OCI-LY3 (cell line): ENCODE data around the gene LAMB4.

Source experiments
- H2AFZ ChIP-seq: fragments of 200-600, 300-600 bp; shearing (Covaris generic); 2 replicates; pipeline ENCODE4 v1.6.0; 2014; ENCODE audit warnings: antibody characterized with exemption, low read depth, low read length
- H3K27ac ChIP-seq: fragments of 200-600, 300-600 bp; sonication (generic); 2 replicates; pipeline ENCODE4 v1.5.1; 2014; ENCODE audit warnings: mild to moderate bottlenecking, low read length, moderate library complexity, mixed read lengths
- H3K27me3 ChIP-seq: fragments of 200-600, 300-600 bp; sonication (generic); 2 replicates; pipeline ENCODE4 v1.6.1; 2014; ENCODE audit warnings: low read depth, low read length, mixed read lengths
- H3K36me3 ChIP-seq: fragments of 200-600, 300-600 bp; sonication (generic); replicated peaks from 2 replicates; pipeline ENCODE3; 2014; ENCODE audit warnings: low read depth, low read length, mixed read lengths
- H3K4me1 ChIP-seq: fragments of 300-600, 200-600 bp; sonication (generic); 2 replicates; pipeline ENCODE4 v1.6.1; 2014; ENCODE audit warnings: low read length, mixed read lengths
- H3K4me2 ChIP-seq: fragments of 200-600, 300-600 bp; sonication (generic); 2 replicates; pipeline ENCODE4 v1.6.1; 2014; ENCODE audit warnings: low read length, mixed read lengths
- H3K4me3 ChIP-seq: fragments of 300-600, 200-600 bp; sonication (generic); 2 replicates; pipeline ENCODE4 v1.5.1; 2014; ENCODE audit warnings: antibody characterized with exemption, mild to moderate bottlenecking, low read length, moderate library complexity
- H3K79me2 ChIP-seq: fragments of 300-600, 200-600 bp; shearing (Covaris generic); 2 replicates; pipeline ENCODE4 v1.6.1; 2014; ENCODE audit warnings: mild to moderate bottlenecking, low read length, mixed read lengths
- H3K9ac ChIP-seq: fragments of 300-600, 200-600 bp; shearing (Covaris generic); 2 replicates; pipeline ENCODE4 v1.6.0; 2014; ENCODE audit warnings: mild to moderate bottlenecking, low read length, moderate library complexity
- H3K9me3 ChIP-seq: fragments of 200-600, 300-600 bp; shearing (Covaris generic); 2 replicates; pipeline ENCODE4 v1.6.1; 2014; ENCODE audit warnings: low read length, mixed read lengths; ENCODE audit not compliant: insufficient read depth
- H4K20me1 ChIP-seq: fragments of 200-600, 300-600 bp; sonication (generic); 2 replicates; pipeline ENCODE4 v1.6.1; 2016; ENCODE audit warnings: low read length, mixed read lengths; ENCODE audit not compliant: insufficient read depth
- CTCF ChIP-seq: fragments of 200-600, 300-600 bp; sonication (generic); IDR thresholded peaks from 2 replicates; pipeline ENCODE4 v1.5.1; 2014; ENCODE audit warnings: antibody characterized with exemption, low read length, low read depth
- EZH2phosphoT487 ChIP-seq: fragments of 200-600 bp; shearing (Covaris generic); IDR thresholded peaks from 2 replicates; pipeline ENCODE4 v1.6.1; 2018; ENCODE audit warnings: antibody characterized with exemption, mixed run types, low read depth

Gene LAMB4

GRCh38 chr7:107980671-107981190 lies 149.4 kb downstream of the LAMB4 start:
- no peak overlapping the region for H3K4me2 ChIP-seq
- no peak overlapping the region for H3K9ac ChIP-seq
- H3K79me2 ChIP-seq, result no peaks in the 10 kb centered on the region
- H3K27ac ChIP-seq, result no peak overlapping the region
- no peak overlapping the region for H2AFZ ChIP-seq
- no peaks in the 10 kb centered on the region for H3K36me3 ChIP-seq
- H3K9me3 ChIP-seq, result no peaks in the 10 kb centered on the region
- H3K4me3 ChIP-seq, result no peak overlapping the region
- H3K27me3 ChIP-seq, result no peaks in the 10 kb centered on the region
- H3K4me1 ChIP-seq, result no peaks in the 10 kb centered on the region
- H4K20me1 ChIP-seq, result no peaks in the 10 kb centered on the region
- TF ChIP-seq CTCF (no peak), EZH2phosphoT487 (no peak)

- H2AFZ ChIP-seq, result no peak overlapping the region
- no peaks in the 10 kb centered on the region for H3K9me3 ChIP-seq
- TF ChIP-seq EZH2phosphoT487 (no peak), CTCF (no peak)
- H3K4me3 ChIP-seq, result no peak overlapping the region
- no peak overlapping the region for H3K9ac ChIP-seq
- no peaks in the 10 kb centered on the region for H3K4me1 ChIP-seq
- H3K27me3 ChIP-seq, result no peaks in the 10 kb centered on the region
- H3K27ac ChIP-seq, result no peak overlapping the region
- no peak overlapping the region for H3K4me2 ChIP-seq
- no peaks in the 10 kb centered on the region for H3K79me2 ChIP-seq
- no peaks in the 10 kb centered on the region for H4K20me1 ChIP-seq
- no peaks in the 10 kb centered on the region for H3K36me3 ChIP-seq
Measured at GRCh38 chr7:107980171-107980570, 150.0 kb downstream of the LAMB4 start.

GRCh38 chr7:107978815-107979408 lies 151.2 kb downstream of the LAMB4 start:
- no peak overlapping the region for H3K27ac ChIP-seq
- H3K36me3 ChIP-seq, result no peaks in the 10 kb centered on the region
- H3K4me2 ChIP-seq, result no peak overlapping the region
- H3K4me1 ChIP-seq, result no peaks in the 10 kb centered on the region
- H3K9me3 ChIP-seq, result no peaks in the 10 kb centered on the region
- H3K79me2 ChIP-seq, result no peaks in the 10 kb centered on the region
- H2AFZ ChIP-seq, result no peak overlapping the region
- no peaks in the 10 kb centered on the region for H4K20me1 ChIP-seq
- no peaks in the 10 kb centered on the region for H3K27me3 ChIP-seq
- TF ChIP-seq EZH2phosphoT487 (no peak), CTCF (no peak)
- no peak overlapping the region for H3K4me3 ChIP-seq
- no peak overlapping the region for H3K9ac ChIP-seq

- Histone ChIP-seq H3K4me3 (no peak overlapping the region), H3K4me1 (no peaks in the 10 kb centered on the region), H3K79me2 (no peaks in the 10 kb centered on the region), H3K27me3 (no peaks in the 10 kb centered on the region), H3K9me3 (no peaks in the 10 kb centered on the region), H4K20me1 (no peaks in the 10 kb centered on the region), H3K9ac (no peak overlapping the region), H3K4me2 (no peak overlapping the region), H2AFZ (no peak overlapping the region), H3K36me3 (no peaks in the 10 kb centered on the region), H3K27ac (no peak overlapping the region)
- TF ChIP-seq CTCF (no peak), EZH2phosphoT487 (no peak)
Measured at GRCh38 chr7:107977048-107977447, 153.1 kb downstream of the LAMB4 start.
